ENCODE data around the gene PRKG2. TPM values are rescaled to one million over a fixed set of nuclear protein-coding genes. Genes with fewer than 3 reads are reported as not detected.

The PRKG2 gene
- total RNA-seq, 1 experiment from 2014 or later: not detected

GRCh38 chr4:81146466-81146865 is 68.6 kb downstream of the PRKG2 start:
- H3K4me3 ChIP-seq (ENCODE audit: low read depth, low read length, poor library complexity, severe bottlenecking): no peak overlapping the region
- ChIA-PET CTCF (no interaction called here), POLR2A (ENCODE audit: low non-redundant PET) (no interaction called here)
- H3K36me3 ChIP-seq (ENCODE audit: insufficient read depth, low read length, poor library complexity, severe bottlenecking): no peaks in the 10 kb centered on the region
- no peak overlapping the region for H3K27ac ChIP-seq (ENCODE audit: low read depth, low read length, poor library complexity, severe bottlenecking)
- BruUV-seq (replicated peaks): no TSS peak
- no peak for DNase-seq (ENCODE audit: low spot score)
- TF ChIP-seq EZH2 (IDR thresholded peaks at IDR 0.05; ENCODE audit: borderline replicate concordance, low read depth, low read length, poor library complexity, severe bottlenecking): no peak
- TF ChIP-seq CTCF (conservative IDR thresholded peaks at IDR 0.05; ENCODE audit: low read depth, low read length): no peak
- H3K9me3 ChIP-seq (ENCODE audit: low read depth, low read length, poor library complexity, severe bottlenecking): no peaks in the 10 kb centered on the region
- intact Hi-C loops (cut with micrococcal nuclease; ENCODE audit: unreplicated experiment): no loop called here
- no peaks in the 10 kb centered on the region for H3K27me3 ChIP-seq (replicated peaks; ENCODE audit: insufficient read depth, low read depth, low read length, poor library complexity)
- H3K4me1 ChIP-seq (ENCODE audit: insufficient read depth, low read length, poor library complexity, severe bottlenecking): no peaks in the 10 kb centered on the region

- Histone ChIP-seq H3K36me3 (ENCODE audit: insufficient read depth, low read length, poor library complexity, severe bottlenecking) (no peaks in the 10 kb centered on the region), H3K4me3 (ENCODE audit: low read depth, low read length, poor library complexity, severe bottlenecking) (no peak overlapping the region), H3K27me3 (replicated peaks; ENCODE audit: insufficient read depth, low read depth, low read length, poor library complexity) (no peaks in the 10 kb centered on the region), H3K9me3 (ENCODE audit: low read depth, low read length, poor library complexity, severe bottlenecking) (no peaks in the 10 kb centered on the region), H3K4me1 (ENCODE audit: insufficient read depth, low read length, poor library complexity, severe bottlenecking) (no peaks in the 10 kb centered on the region), H3K27ac (ENCODE audit: low read depth, low read length, poor library complexity, severe bottlenecking) (no peak overlapping the region)
- TF ChIP-seq EZH2 (IDR thresholded peaks at IDR 0.05; ENCODE audit: borderline replicate concordance, low read depth, low read length, poor library complexity, severe bottlenecking): no peak
- TF ChIP-seq CTCF (conservative IDR thresholded peaks at IDR 0.05; ENCODE audit: low read depth, low read length): no peak
- intact Hi-C loops (cut with micrococcal nuclease; ENCODE audit: unreplicated experiment): no loop called here
- POLR2A ChIA-PET (ENCODE audit: low non-redundant PET): no interaction called here
- CTCF ChIA-PET: no interaction called here
- BruUV-seq (replicated peaks): no TSS peak
- DNase-seq (ENCODE audit: low spot score): no peak
Observed at GRCh38 chr4:81143183-81143582, 71.8 kb downstream of the PRKG2 start.

- DNase-seq (ENCODE audit: low spot score): no peak
- Histone ChIP-seq H3K27ac (ENCODE audit: low read depth, low read length, poor library complexity, severe bottlenecking) (no peak overlapping the region), H3K4me3 (ENCODE audit: low read depth, low read length, poor library complexity, severe bottlenecking) (no peak overlapping the region), H3K27me3 (replicated peaks; ENCODE audit: insufficient read depth, low read depth, low read length, poor library complexity) (no peaks in the 10 kb centered on the region), H3K4me1 (ENCODE audit: insufficient read depth, low read length, poor library complexity, severe bottlenecking) (no peaks in the 10 kb centered on the region), H3K9me3 (ENCODE audit: low read depth, low read length, poor library complexity, severe bottlenecking) (no peaks in the 10 kb centered on the region), H3K36me3 (ENCODE audit: insufficient read depth, low read length, poor library complexity, severe bottlenecking) (no peaks in the 10 kb centered on the region)
- BruUV-seq (replicated peaks): no TSS peak
- POLR2A ChIA-PET (ENCODE audit: low non-redundant PET): no interaction called here
- intact Hi-C loops (cut with micrococcal nuclease; ENCODE audit: unreplicated experiment): no loop called here
- TF ChIP-seq EZH2 (IDR thresholded peaks at IDR 0.05; ENCODE audit: borderline replicate concordance, low read depth, low read length, poor library complexity, severe bottlenecking) (no peak), CTCF (conservative IDR thresholded peaks at IDR 0.05; ENCODE audit: low read depth, low read length) (no peak)
- CTCF ChIA-PET: no interaction called here
Observed at GRCh38 chr4:81142744-81143143, 72.3 kb downstream of the PRKG2 start.

Measured in A673 (cell line).